ENCODE results near the gene SLC44A1. TPM values are rescaled to one million over a fixed set of nuclear protein-coding genes. Genes with fewer than 3 reads are reported as not detected.

Gene SLC44A1
- total RNA-seq, 1 donor from 2014 or later = 49.5 TPM

- no peak for ATAC-seq
Observed at GRCh38 chr9:105396901-105397300, 152.4 kb downstream of the SLC44A1 start.

- no peak for ATAC-seq
Observed at GRCh38 chr9:105399117-105399516, 154.7 kb downstream of the SLC44A1 start.

GRCh38 chr9:105401651-105402050 is 157.2 kb downstream of the SLC44A1 start:
- no peak for ATAC-seq

GRCh38 chr9:105403552-105404248 is 159.2 kb downstream of the SLC44A1 start:
- ATAC-seq = no peak

- no peak for ATAC-seq
Observed at GRCh38 chr9:105405514-105406131, 161.2 kb downstream of the SLC44A1 start.

- ATAC-seq = no peak
Observed at GRCh38 chr9:105406369-105406768, 161.9 kb downstream of the SLC44A1 start.

GRCh38 chr9:105413525-105413924 is 169.1 kb downstream of the SLC44A1 start:
- ATAC-seq = no peak

- peak; percentile 68 for ATAC-seq
Observed at GRCh38 chr9:105414947-105415661, 170.7 kb downstream of the SLC44A1 start.

GRCh38 chr9:105415662-105415980 is 171.2 kb downstream of the SLC44A1 start:
- no peak for ATAC-seq

GRCh38 chr9:105416840-105417239 is 172.4 kb downstream of the SLC44A1 start:
- no peak for ATAC-seq

GRCh38 chr9:105418588-105419500 is 174.4 kb downstream of the SLC44A1 start:
- no peak for ATAC-seq

GRCh38 chr9:105419816-105420597 is 175.6 kb downstream of the SLC44A1 start:
- ATAC-seq = no peak

GRCh38 chr9:105421154-105421553 is 176.7 kb downstream of the SLC44A1 start:
- ATAC-seq = peak; percentile 85

- ATAC-seq = no peak
Observed at GRCh38 chr9:105421864-105422263, 177.4 kb downstream of the SLC44A1 start.

GRCh38 chr9:105425816-105426433 is 181.5 kb downstream of the SLC44A1 start:
- ATAC-seq = peak; percentile 63

GRCh38 chr9:105426657-105427056 is 182.2 kb downstream of the SLC44A1 start:
- no peak for ATAC-seq

GRCh38 chr9:105431424-105432246 is 187.2 kb downstream of the SLC44A1 start:
- no peak for ATAC-seq

GRCh38 chr9:105432247-105432842 is 187.9 kb downstream of the SLC44A1 start:
- no peak for ATAC-seq

- no peak for ATAC-seq
Observed at GRCh38 chr9:105435453-105435852, 191.0 kb downstream of the SLC44A1 start.

GRCh38 chr9:105436783-105437182 is 192.3 kb downstream of the SLC44A1 start:
- no peak for ATAC-seq

Data from esophagus mucosa (tissue), 1 donor.